ENCODE data around the gene PRR19. TPM values are rescaled to one million over a fixed set of nuclear protein-coding genes. Genes with fewer than 3 reads are reported as not detected.
A peak's percentile ranks its signal among the peaks of the same experiment; 100 is the strongest.

The PRR19 gene
- total RNA-seq, 1 experiment from 2014 or later, result 3.6 TPM

GRCh38 chr19:42271861-42272534, 29.9 kb upstream of the PRR19 start:
- H3K4me1 ChIP-seq (ENCODE audit: insufficient read depth, low read length, poor library complexity, severe bottlenecking), result peaks cover 18% of the 10 kb centered on the region
- POLR2A ChIA-PET (ENCODE audit: low non-redundant PET), result no interaction called here
- no peaks in the 10 kb centered on the region for H3K9me3 ChIP-seq (ENCODE audit: low read depth, low read length, poor library complexity, severe bottlenecking)
- H3K36me3 ChIP-seq (ENCODE audit: insufficient read depth, low read length, poor library complexity, severe bottlenecking), result peaks cover 8% of the 10 kb centered on the region
- H3K27me3 ChIP-seq (replicated peaks; ENCODE audit: insufficient read depth, low read depth, low read length, poor library complexity), result no peaks in the 10 kb centered on the region
- DNase-seq (ENCODE audit: low spot score), result no peak
- TF ChIP-seq EZH2 (IDR thresholded peaks at IDR 0.05; ENCODE audit: borderline replicate concordance, low read depth, low read length, poor library complexity, severe bottlenecking) (no peak), CTCF (conservative IDR thresholded peaks at IDR 0.05; ENCODE audit: low read depth, low read length) (no peak)
- H3K4me3 ChIP-seq (ENCODE audit: low read depth, low read length, poor library complexity, severe bottlenecking), result no peak overlapping the region
- H3K27ac ChIP-seq (ENCODE audit: low read depth, low read length, poor library complexity, severe bottlenecking), result peak overlapping the region; percentile 60
- no TSS peak for BruUV-seq (replicated peaks)
- CTCF ChIA-PET, result no interaction called here
- intact Hi-C loops (cut with micrococcal nuclease; ENCODE audit: unreplicated experiment), result no loop called here

GRCh38 chr19:42272535-42272897, 29.4 kb upstream of the PRR19 start:
- intact Hi-C loops (cut with micrococcal nuclease; ENCODE audit: unreplicated experiment), result no loop called here
- Histone ChIP-seq H3K36me3 (ENCODE audit: insufficient read depth, low read length, poor library complexity, severe bottlenecking) (peaks cover 8% of the 10 kb centered on the region), H3K27me3 (replicated peaks; ENCODE audit: insufficient read depth, low read depth, low read length, poor library complexity) (no peaks in the 10 kb centered on the region), H3K4me3 (ENCODE audit: low read depth, low read length, poor library complexity, severe bottlenecking) (no peak overlapping the region), H3K9me3 (ENCODE audit: low read depth, low read length, poor library complexity, severe bottlenecking) (no peaks in the 10 kb centered on the region), H3K4me1 (ENCODE audit: insufficient read depth, low read length, poor library complexity, severe bottlenecking) (peaks cover 16% of the 10 kb centered on the region), H3K27ac (ENCODE audit: low read depth, low read length, poor library complexity, severe bottlenecking) (no peak overlapping the region)
- BruUV-seq (replicated peaks), result no TSS peak
- TF ChIP-seq CTCF (conservative IDR thresholded peaks at IDR 0.05; ENCODE audit: low read depth, low read length) (no peak), EZH2 (IDR thresholded peaks at IDR 0.05; ENCODE audit: borderline replicate concordance, low read depth, low read length, poor library complexity, severe bottlenecking) (no peak)
- POLR2A ChIA-PET (ENCODE audit: low non-redundant PET), result no interaction called here
- no peak for DNase-seq (ENCODE audit: low spot score)
- CTCF ChIA-PET, result interaction anchor here (0.6 kb wide), 1 partner anchor 112 kb away, joined by 3 read pairs; no protein-coding TSS in a partner anchor

GRCh38 chr19:42272989-42273406, 28.9 kb upstream of the PRR19 start:
- no peak for TF ChIP-seq CTCF (conservative IDR thresholded peaks at IDR 0.05; ENCODE audit: low read depth, low read length)
- TF ChIP-seq EZH2 (IDR thresholded peaks at IDR 0.05; ENCODE audit: borderline replicate concordance, low read depth, low read length, poor library complexity, severe bottlenecking), result no peak
- intact Hi-C loops (cut with micrococcal nuclease; ENCODE audit: unreplicated experiment), result no loop called here
- POLR2A ChIA-PET (ENCODE audit: low non-redundant PET), result no interaction called here
- peaks cover 17% of the 10 kb centered on the region for H3K4me1 ChIP-seq (ENCODE audit: insufficient read depth, low read length, poor library complexity, severe bottlenecking)
- H3K9me3 ChIP-seq (ENCODE audit: low read depth, low read length, poor library complexity, severe bottlenecking), result no peaks in the 10 kb centered on the region
- no peak overlapping the region for H3K27ac ChIP-seq (ENCODE audit: low read depth, low read length, poor library complexity, severe bottlenecking)
- H3K4me3 ChIP-seq (ENCODE audit: low read depth, low read length, poor library complexity, severe bottlenecking), result no peak overlapping the region
- no peak for DNase-seq (ENCODE audit: low spot score)
- H3K27me3 ChIP-seq (replicated peaks; ENCODE audit: insufficient read depth, low read depth, low read length, poor library complexity), result no peaks in the 10 kb centered on the region
- CTCF ChIA-PET, result interaction anchor here (0.6 kb wide), 1 partner anchor 111 kb away, joined by 3 read pairs; no protein-coding TSS in a partner anchor
- BruUV-seq (replicated peaks), result no TSS peak
- H3K36me3 ChIP-seq (ENCODE audit: insufficient read depth, low read length, poor library complexity, severe bottlenecking), result peaks cover 8% of the 10 kb centered on the region
